ENCODE data around the gene TUBA1B. TPM values are rescaled to one million over a fixed set of nuclear protein-coding genes. Genes with fewer than 3 reads are reported as not detected.

TUBA1B gene
- total and polyA plus RNA-seq, 2 of the 8 experiments (the other 6 are each of a cell fraction or from before 2014, with no cell fraction given), result 2,092 to 6,837 TPM

GRCh38 chr12:49146406-49146805 is 15.2 kb upstream of the TUBA1B start:
- Histone ChIP-seq H4K91ac (replicated peaks; ENCODE audit: insufficient read length, low read length) (no peak overlapping the region), H3K9ac (replicated peaks in 1 of 4; ENCODE audit: extremely low read depth in 1 of 4, low read depth in 3 of 4, low read length in 3 of 4) (no peak overlapping the region), H2BK5ac (ENCODE audit: low read depth, low read length) (no peak overlapping the region), H3K23ac (ENCODE audit: insufficient read length) (no peak overlapping the region), H2AK5ac (ENCODE audit: low read depth, low read length) (no peak overlapping the region), H2AFZ (ENCODE audit: low read length) (no peak overlapping the region), H3K4me2 (ENCODE audit: insufficient read depth in 1 of 2, low read depth in 2 of 2, low read length in 2 of 2) (no peak overlapping the region), H3K4me3 (ENCODE audit: extremely low read depth in 1 of 4, insufficient read depth in 2 of 4, low read depth in 3 of 4, low read length in 4 of 4) (no peak overlapping the region), H3K4ac (replicated peaks; ENCODE audit: insufficient read length, low read depth, low read length) (no peak overlapping the region), H4K5ac (ENCODE audit: insufficient read length, low read depth, low read length) (no peak overlapping the region), H3K27ac (ENCODE audit: low read depth, low read length) (no peak overlapping the region), H4K8ac (ENCODE audit: extremely low read depth, insufficient read depth, low read length) (no peak overlapping the region), H3K79me2 (ENCODE audit: control insufficient read depth in 1 of 2, insufficient read depth in 2 of 2, low read length in 2 of 2) (no peaks in the 10 kb centered on the region), H3K27me3 (replicated peaks in 1 of 4; ENCODE audit: control insufficient read depth in 3 of 4, extremely low read depth in 1 of 4, insufficient read depth in 3 of 4, low read length in 3 of 4) (no peaks in the 10 kb centered on the region), H3K18ac (ENCODE audit: extremely low read depth, low read length) (no peak overlapping the region), H3K9me3 (ENCODE audit: insufficient read depth in 2 of 2, low read depth in 1 of 2, low read length in 1 of 2) (no peaks in the 10 kb centered on the region), H4K20me1 (replicated peaks in 1 of 2; ENCODE audit: control insufficient read depth in 1 of 2, insufficient read depth in 2 of 2, low read length in 2 of 2) (no peaks in the 10 kb centered on the region), H2BK15ac (ENCODE audit: low read length) (no peak overlapping the region), H3K23me2 (ENCODE audit: low read depth, low read length) (no peaks in the 10 kb centered on the region; the same call in 1 of the 2 replicates), H2BK20ac (ENCODE audit: low read length) (no peak overlapping the region), H3K36me3 (ENCODE audit: control insufficient read depth in 2 of 4, insufficient read depth in 4 of 4, low read length in 3 of 4) (no peaks in the 10 kb centered on the region), H3K79me1 (ENCODE audit: low read depth, low read length) (no peaks in the 10 kb centered on the region), H2BK120ac (replicated peaks; ENCODE audit: low read depth, low read length) (no peak overlapping the region), H3K14ac (ENCODE audit: insufficient read length) (no peak overlapping the region), H3K4me1 (replicated peaks in 1 of 4; ENCODE audit: control insufficient read depth in 3 of 4, insufficient read depth in 4 of 4, low read length in 3 of 4) (no peaks in the 10 kb centered on the region), H3K56ac (replicated peaks; ENCODE audit: insufficient read length, low read depth, low read length) (no peak overlapping the region), H2BK12ac (ENCODE audit: low read depth, low read length) (no peak overlapping the region)
- DNase-seq (ENCODE audit: low read depth in 1 of 2, low spot score in 2 of 2), result no peak
- ChIA-PET CTCF (ENCODE audit: partially characterized antibody) (interaction anchor here (1.5 kb wide), 1 partner anchor 58 kb away, joined by 4 read pairs; no protein-coding TSS in a partner anchor), POLR2A (ENCODE audit: partially characterized antibody) (interaction anchor here (0.9 to 13.9 kb wide), 3 partner anchors 12 to 17 kb away, joined by 3 to 132 read pairs (median 5); partner anchors contain the start of gene TUBA1B)
- WGBS, 2 experiments (ENCODE audit: extremely low coverage in 1 of 2, insufficient coverage in 1 of 2, insufficient read length in 1 of 2, insufficient replicate concordance in 2 of 2, low coverage in 1 of 2, low lambda C conversion rate in 2 of 2, missing lambda C conversion rate in 1 of 2), result 88% methylated on average over 1 of the region's 1 CpG; no CpG with 5 or more reads in 1 of the 2 experiments
- no peak for FAIRE-seq
- TF ChIP-seq HDAC2 (IDR thresholded peaks at IDR 0.05; ENCODE audit: borderline replicate concordance in 1 of 2, low read depth in 2 of 2, low read length in 2 of 2) (no peak), USF2 (IDR thresholded peaks at IDR 0.05; ENCODE audit: low read length) (no peak), EP300 (IDR thresholded peaks at IDR 0.05; ENCODE audit: borderline replicate concordance in 1 of 2, low read depth in 2 of 2, low read length in 2 of 2) (no peak), CREB1 (IDR thresholded peaks at IDR 0.05) (no peak), KDM5A (IDR thresholded peaks at IDR 0.05; ENCODE audit: low read length) (no peak)
